HepG2 (cell line): ENCODE results near the gene RRAS2. TPM values are rescaled to one million over a fixed set of nuclear protein-coding genes. Genes with fewer than 3 reads are reported as not detected.

Experiments used
- ATAC-seq: fragments of 200-7000 bp; cut with Tn5 transposase; 3 replicates; pipeline ENCODE4 v1.9.1; 2020; ENCODE audit warnings: mild to moderate bottlenecking, moderate library complexity
- BruUV-seq: library from RNA; stranded (reverse); fragments of 400-500 nt; replicated peaks from 2 replicates; lab custom pipeline; 2021; lab: Mats Ljungman, UMichigan
- CTCF ChIA-PET: fragments of 300-600 bp; formaldehyde crosslinking; extraction: SDS; loops from one replicate; lab custom pipeline; 2021; ENCODE audit warnings: low total read pairs, inconsistent platforms, low intra/inter-chr PET ratio; lab: Yijun Ruan, JAX
- POLR2A ChIA-PET: fragments of 350-600 bp; sonication (Branson Sonifier 250); formaldehyde crosslinking; loops from one replicate; lab custom pipeline; 2020; ENCODE audit warnings: antibody characterized with exemption, inconsistent platforms; lab: Yijun Ruan, JAX
- DNase-seq: peaks from one replicate; pipeline ENCODE4 v3.0.0-alpha.2; 2015; ENCODE audit warnings: low spot score
- FAIRE-seq: peaks from 3 replicates; lab custom pipeline; 2011; peaks lifted over from hg19 to GRCh38; lab: Jason Lieb, UNC
- H2AFZ ChIP-seq: one replicate; pipeline ENCODE4 v1.6.1; 2011; ENCODE audit warnings: low read length, inconsistent platforms
- H3K27ac ChIP-seq: fragments of 300-600 bp; 3 replicates; pipeline ENCODE4 v1.8.0; 2011; ENCODE audit warnings: mixed run types, mild to moderate bottlenecking, mixed read lengths, low read length, inconsistent platforms; ENCODE audit not compliant: insufficient read depth; ENCODE audit errors: extremely low read length
- H3K27me3 ChIP-seq, 2 experiments: fragments of 200-600 bp in 1 of 2; 2 replicates in 1 of 2; 3 replicates in 1 of 2; pipeline versions ENCODE4 v1.6.0 to v1.8.0; 2011; ENCODE audit warnings: low read length in 2 of 2, mild to moderate bottlenecking in 2 of 2, moderate library complexity in 2 of 2, inconsistent platforms in 1 of 2; ENCODE audit not compliant: insufficient read depth in 2 of 2, control insufficient read depth in 1 of 2
- H3K36me3 ChIP-seq, 2 experiments: fragments of 200-600 bp in 1 of 2; replicated peaks in 1 of 2; 2 replicates in 1 of 2; 3 replicates in 1 of 2; pipeline versions ENCODE4 v1.5.1 to v1.8.0; 2011; ENCODE audit warnings: low read length in 2 of 2, inconsistent platforms in 1 of 2; ENCODE audit not compliant: insufficient read depth in 2 of 2, control insufficient read depth in 1 of 2
- H3K4me1 ChIP-seq: 2 replicates; pipeline ENCODE4 v1.5.1; 2012; ENCODE audit warnings: low read length, inconsistent platforms; ENCODE audit not compliant: insufficient read depth
- H3K4me2 ChIP-seq: 2 replicates; pipeline ENCODE4 v1.6.0; 2011; ENCODE audit warnings: low read depth, low read length, inconsistent platforms
- H3K4me3 ChIP-seq, 3 experiments: fragments of 200-600 bp in 1 of 3; sonication (generic), shearing (Covaris generic) in 1 of 3; replicated peaks in 1 of 3; 2 replicates each; pipeline ENCODE4 v1.5.1; 2011 to 2016; ENCODE audit warnings: low read length in 3 of 3, inconsistent platforms in 2 of 3, low read depth in 2 of 3, mild to moderate bottlenecking in 2 of 3, control low read depth in 1 of 3, mixed read lengths in 1 of 3; ENCODE audit not compliant: insufficient read depth in 1 of 3
- H3K79me2 ChIP-seq: one replicate; pipeline ENCODE4 v1.6.1; 2011; ENCODE audit warnings: low read length, inconsistent platforms; ENCODE audit not compliant: insufficient read depth
- H3K9ac ChIP-seq: 2 replicates; pipeline ENCODE4 v1.6.0; 2011; ENCODE audit warnings: mild to moderate bottlenecking, low read depth, low read length, inconsistent platforms; ENCODE audit not compliant: insufficient read depth
- H3K9me3 ChIP-seq: 2 replicates; pipeline ENCODE4 v1.5.1; 2012; ENCODE audit warnings: mild to moderate bottlenecking, low read length
- H4K20me1 ChIP-seq: 2 replicates; pipeline ENCODE4 v1.6.0; 2011; ENCODE audit warnings: inconsistent platforms, mild to moderate bottlenecking, low read length, moderate library complexity; ENCODE audit not compliant: insufficient read depth
- AHR ChIP-seq: IDR thresholded peaks from 2 replicates; pipeline ENCODE4 v1.6.1; 2018; ENCODE audit warnings: missing genetic modification reagents, missing compliant biosample characterization
- REPIN1 ChIP-seq: sonication (generic); formaldehyde crosslinking; IDR thresholded peaks from 2 replicates; pipeline ENCODE4 v1.8.0; 2022; ENCODE audit warnings: missing genetic modification reagents, low read depth, mild to moderate bottlenecking, borderline replicate concordance
- SMAD3 ChIP-seq: sonication (generic); formaldehyde crosslinking; IDR thresholded peaks from 2 replicates; pipeline ENCODE4 v1.4.0; 2020; ENCODE audit warnings: missing genetic modification reagents
- ZNF256 ChIP-seq: sonication (generic); formaldehyde crosslinking; conservative IDR thresholded peaks from 2 replicates; pipeline ENCODE4 v1.4.0; 2020; ENCODE audit warnings: missing genetic modification reagents
- ZNF333 ChIP-seq: sonication (generic); formaldehyde crosslinking; IDR thresholded peaks from 2 replicates; pipeline ENCODE4 v1.4.0; 2020; ENCODE audit warnings: mild to moderate bottlenecking, missing genetic modification reagents, borderline replicate concordance
- ZNF724P ChIP-seq: sonication (generic); formaldehyde crosslinking; IDR thresholded peaks from 2 replicates; pipeline ENCODE4 v1.8.0; 2022; ENCODE audit warnings: missing genetic modification reagents, borderline replicate concordance
- ZNF780A ChIP-seq: sonication (generic); formaldehyde crosslinking; IDR thresholded peaks from 2 replicates; pipeline ENCODE4 v1.8.0; 2022; ENCODE audit warnings: mild to moderate bottlenecking, missing genetic modification reagents, moderate library complexity
- WGBS: methylation state at CpG from one replicate; pipeline ENCODE4 v1.1.6; 2017; ENCODE audit warnings: low lambda C conversion rate; 5-methylcytosine and 5-hydroxymethylcytosine counted together
- in situ Hi-C: cut with HindIII; loops from 2 replicates; pipeline ENCODE4 v1.10.0; 2017; ENCODE audit warnings: low pct_unique_long_range_greater_than_20kb; ENCODE audit not compliant: extremely low pct_ligation_motif_present
- intact Hi-C: fragments of 100-400 bp; cut with micrococcal nuclease; formaldehyde crosslinking; loops from one replicate; pipeline ENCODE4 v1.10.0; 2022; ENCODE audit not compliant: unreplicated experiment
- polyA plus RNA-seq, 8 experiments: library from polyadenylated mRNA; depleted of rRNA in 3 of 8; stranded (reverse) in 7 of 8; unstranded in 1 of 8; fragments of >200 nt; fragmentation: Illumina TruSeq in 4 of 8; extraction: Trizol in 4 of 8; gene quantifications; 2 replicates each; pipeline versions ENCODE4 v1.2.1 to v1.2.3, GENCODE V29; 2011 to 2016; ENCODE audit warnings: low read depth in 4 of 8, missing spikeins in 1 of 8, mixed read lengths in 1 of 8; ENCODE audit not compliant: insufficient read depth in 1 of 8
- total RNA-seq, 5 experiments: library from RNA; depleted of rRNA; stranded (reverse); fragments of >200 nt; fragmentation: Illumina TruSeq; extraction: Trizol; gene quantifications; 2 replicates each; pipeline ENCODE4 v1.2.3, GENCODE V29; 2016; ENCODE audit warnings: low read depth in 1 of 5
- TF ChIP-seq, protein P1 (sequence below): sonication (generic); formaldehyde crosslinking; IDR thresholded peaks from 2 replicates; pipeline ENCODE4 v1.4.0; 2020; ENCODE audit warnings: missing genetic modification reagents, borderline replicate concordance
- TF ChIP-seq, protein P2 (sequence below): IDR thresholded peaks from 2 replicates; pipeline ENCODE4 v1.6.1; 2016; ENCODE audit warnings: low read depth, control low read depth

RRAS2 gene
- total and polyA plus RNA-seq, 2 of the 13 experiments (the other 11 are each of a cell fraction or from before 2014, with no cell fraction given), result 19.0 to 44.1 TPM

GRCh38 chr11:14335712-14336111 is 23.3 kb downstream of the RRAS2 start:
- ChIA-PET CTCF (no interaction called here), POLR2A (interaction anchor here (1.2 kb wide), 1 partner anchor 23 kb away, joined by 4 read pairs; no protein-coding TSS in a partner anchor)
- no peak for FAIRE-seq
- Histone ChIP-seq H3K79me2 (peaks cover 74% of the 10 kb centered on the region), H3K27me3 (no peaks in the 10 kb centered on the region), H3K4me3 (no peak overlapping the region), H2AFZ (no peak overlapping the region), H3K9me3 (no peaks in the 10 kb centered on the region), H3K27ac (no peak overlapping the region), H3K4me2 (no peak overlapping the region), H3K36me3 (no peaks in the 10 kb centered on the region), H4K20me1 (peaks cover 4% of the 10 kb centered on the region; the same call in 1 of the 2 replicates), H3K9ac (no peak overlapping the region), H3K4me1 (peaks cover 30% of the 10 kb centered on the region)
- 95% methylated on average over 1 of the region's 1 CpG for WGBS
- DNase-seq, result no peak
- TF ChIP-seq ZNF780A (no peak), ZNF333 (no peak), AHR (CRISPR knock-in tag) (no peak), ZNF724P (CRISPR knock-in tag) (no peak), SMAD3 (CRISPR knock-in tag) (no peak), ZNF256 (CRISPR knock-in tag) (no peak), REPIN1 (CRISPR knock-in tag) (no peak)
- TF ChIP-seq, protein P1, sequence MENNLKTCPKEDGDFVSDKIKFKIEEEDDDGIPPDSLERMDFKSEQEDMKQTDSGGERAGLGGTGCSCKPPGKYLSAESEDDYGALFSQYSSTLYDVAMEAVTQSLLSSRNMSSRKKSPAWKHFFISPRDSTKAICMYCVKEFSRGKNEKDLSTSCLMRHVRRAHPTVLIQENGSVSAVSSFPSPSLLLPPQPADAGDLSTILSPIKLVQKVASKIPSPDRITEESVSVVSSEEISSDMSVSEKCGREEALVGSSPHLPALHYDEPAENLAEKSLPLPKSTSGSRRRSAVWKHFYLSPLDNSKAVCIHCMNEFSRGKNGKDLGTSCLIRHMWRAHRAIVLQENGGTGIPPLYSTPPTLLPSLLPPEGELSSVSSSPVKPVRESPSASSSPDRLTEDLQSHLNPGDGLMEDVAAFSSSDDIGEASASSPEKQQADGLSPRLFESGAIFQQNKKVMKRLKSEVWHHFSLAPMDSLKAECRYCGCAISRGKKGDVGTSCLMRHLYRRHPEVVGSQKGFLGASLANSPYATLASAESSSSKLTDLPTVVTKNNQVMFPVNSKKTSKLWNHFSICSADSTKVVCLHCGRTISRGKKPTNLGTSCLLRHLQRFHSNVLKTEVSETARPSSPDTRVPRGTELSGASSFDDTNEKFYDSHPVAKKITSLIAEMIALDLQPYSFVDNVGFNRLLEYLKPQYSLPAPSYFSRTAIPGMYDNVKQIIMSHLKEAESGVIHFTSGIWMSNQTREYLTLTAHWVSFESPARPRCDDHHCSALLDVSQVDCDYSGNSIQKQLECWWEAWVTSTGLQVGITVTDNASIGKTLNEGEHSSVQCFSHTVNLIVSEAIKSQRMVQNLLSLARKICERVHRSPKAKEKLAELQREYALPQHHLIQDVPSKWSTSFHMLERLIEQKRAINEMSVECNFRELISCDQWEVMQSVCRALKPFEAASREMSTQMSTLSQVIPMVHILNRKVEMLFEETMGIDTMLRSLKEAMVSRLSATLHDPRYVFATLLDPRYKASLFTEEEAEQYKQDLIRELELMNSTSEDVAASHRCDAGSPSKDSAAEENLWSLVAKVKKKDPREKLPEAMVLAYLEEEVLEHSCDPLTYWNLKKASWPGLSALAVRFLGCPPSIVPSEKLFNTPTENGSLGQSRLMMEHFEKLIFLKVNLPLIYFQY, result no peak
- TF ChIP-seq, protein P2, sequence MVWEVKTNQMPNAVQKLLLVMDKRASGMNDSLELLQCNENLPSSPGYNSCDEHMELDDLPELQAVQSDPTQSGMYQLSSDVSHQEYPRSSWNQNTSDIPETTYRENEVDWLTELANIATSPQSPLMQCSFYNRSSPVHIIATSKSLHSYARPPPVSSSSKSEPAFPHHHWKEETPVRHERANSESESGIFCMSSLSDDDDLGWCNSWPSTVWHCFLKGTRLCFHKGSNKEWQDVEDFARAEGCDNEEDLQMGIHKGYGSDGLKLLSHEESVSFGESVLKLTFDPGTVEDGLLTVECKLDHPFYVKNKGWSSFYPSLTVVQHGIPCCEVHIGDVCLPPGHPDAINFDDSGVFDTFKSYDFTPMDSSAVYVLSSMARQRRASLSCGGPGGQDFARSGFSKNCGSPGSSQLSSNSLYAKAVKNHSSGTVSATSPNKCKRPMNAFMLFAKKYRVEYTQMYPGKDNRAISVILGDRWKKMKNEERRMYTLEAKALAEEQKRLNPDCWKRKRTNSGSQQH (CRISPR knock-in tag), result no peak
- BruUV-seq, result no TSS peak
- in situ Hi-C loops (no loop called here), intact Hi-C loops (no loop called here)
- no peak for ATAC-seq
